HS-5 (cell line): ENCODE results near the gene HMX3.
A peak's percentile ranks its signal among the peaks of the same experiment; 100 is the strongest.

Source experiments
- DNase-seq: peaks from one replicate; pipeline ENCODE4 v3.0.0-alpha.2; 2012; ENCODE audit warnings: low read depth

Gene HMX3

GRCh38 chr10:123147635-123148413 is 12.1 kb downstream of the HMX3 start, which contains the start of gene HMX2:
HMX2 (plus strand) TSS chr10:123148136; CDS start chr10:123148379, 243 bp downstream.
- DNase-seq: no peak

DNA sequence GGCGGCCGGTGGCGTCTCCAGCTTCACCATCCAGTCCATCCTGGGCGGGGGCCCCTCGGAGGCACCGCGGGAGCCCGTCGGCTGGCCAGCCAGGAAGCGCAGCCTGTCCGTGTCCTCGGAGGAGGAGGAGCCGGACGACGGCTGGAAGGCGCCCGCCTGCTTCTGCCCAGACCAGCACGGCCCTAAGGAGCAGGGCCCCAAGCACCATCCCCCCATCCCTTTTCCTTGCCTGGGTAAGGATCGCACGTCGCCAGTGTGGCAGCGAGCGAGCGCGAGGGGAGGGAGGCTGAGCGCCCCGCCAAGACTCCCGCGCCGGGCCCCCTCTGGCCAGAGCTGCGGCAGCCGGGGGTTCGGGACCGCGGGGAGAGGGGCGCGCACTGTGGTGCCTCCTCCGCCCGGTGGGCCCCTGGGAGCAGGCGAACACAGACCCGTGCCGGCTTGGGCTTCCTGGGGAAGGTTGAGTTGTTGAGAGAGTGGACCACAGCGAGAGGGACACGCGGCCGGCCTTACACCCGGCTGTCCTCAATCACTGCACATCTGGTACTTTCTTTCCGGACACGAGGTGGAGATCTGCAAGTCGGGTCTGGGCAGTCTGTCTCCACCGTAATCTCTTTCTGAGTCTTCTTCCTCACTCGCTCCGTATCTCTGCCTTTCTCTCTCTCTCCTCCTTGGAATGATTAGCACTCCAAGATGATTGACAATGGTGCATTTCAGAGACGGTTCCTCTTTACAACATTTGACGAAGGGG is 12.8 kb downstream of the HMX3 start:
- DNase-seq: no peak

GRCh38 chr10:123149162-123149567 is 13.4 kb downstream of the HMX3 start:
- no peak for DNase-seq

DNA sequence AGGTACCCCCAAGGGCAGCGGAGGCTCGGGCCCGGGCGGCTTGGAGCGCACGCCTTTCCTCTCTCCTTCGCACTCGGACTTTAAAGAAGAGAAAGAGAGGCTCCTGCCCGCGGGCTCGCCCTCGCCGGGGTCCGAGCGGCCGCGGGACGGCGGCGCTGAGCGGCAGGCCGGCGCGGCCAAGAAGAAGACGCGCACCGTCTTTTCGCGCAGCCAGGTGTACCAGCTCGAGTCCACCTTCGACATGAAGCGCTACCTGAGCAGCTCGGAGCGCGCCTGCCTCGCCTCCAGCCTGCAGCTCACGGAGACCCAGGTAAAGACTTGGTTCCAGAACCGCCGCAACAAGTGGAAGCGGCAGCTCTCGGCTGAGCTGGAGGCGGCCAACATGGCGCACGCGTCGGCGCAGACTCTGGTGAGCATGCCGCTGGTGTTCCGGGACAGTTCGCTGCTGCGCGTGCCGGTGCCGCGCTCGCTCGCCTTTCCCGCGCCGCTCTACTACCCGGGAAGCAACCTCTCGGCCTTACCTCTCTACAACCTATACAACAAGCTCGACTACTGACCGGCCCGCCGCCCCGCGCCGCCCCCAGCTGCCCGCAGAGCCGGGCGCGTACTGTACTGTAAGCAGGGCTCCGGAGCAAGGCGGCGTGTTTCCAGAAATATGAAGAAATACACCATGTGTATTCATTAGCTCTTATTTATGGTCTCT is 13.9 kb downstream of the HMX3 start:
- DNase-seq: no peak

- DNase-seq: no peak
Measured at GRCh38 chr10:123150271-123150985, 14.7 kb downstream of the HMX3 start.

DNA sequence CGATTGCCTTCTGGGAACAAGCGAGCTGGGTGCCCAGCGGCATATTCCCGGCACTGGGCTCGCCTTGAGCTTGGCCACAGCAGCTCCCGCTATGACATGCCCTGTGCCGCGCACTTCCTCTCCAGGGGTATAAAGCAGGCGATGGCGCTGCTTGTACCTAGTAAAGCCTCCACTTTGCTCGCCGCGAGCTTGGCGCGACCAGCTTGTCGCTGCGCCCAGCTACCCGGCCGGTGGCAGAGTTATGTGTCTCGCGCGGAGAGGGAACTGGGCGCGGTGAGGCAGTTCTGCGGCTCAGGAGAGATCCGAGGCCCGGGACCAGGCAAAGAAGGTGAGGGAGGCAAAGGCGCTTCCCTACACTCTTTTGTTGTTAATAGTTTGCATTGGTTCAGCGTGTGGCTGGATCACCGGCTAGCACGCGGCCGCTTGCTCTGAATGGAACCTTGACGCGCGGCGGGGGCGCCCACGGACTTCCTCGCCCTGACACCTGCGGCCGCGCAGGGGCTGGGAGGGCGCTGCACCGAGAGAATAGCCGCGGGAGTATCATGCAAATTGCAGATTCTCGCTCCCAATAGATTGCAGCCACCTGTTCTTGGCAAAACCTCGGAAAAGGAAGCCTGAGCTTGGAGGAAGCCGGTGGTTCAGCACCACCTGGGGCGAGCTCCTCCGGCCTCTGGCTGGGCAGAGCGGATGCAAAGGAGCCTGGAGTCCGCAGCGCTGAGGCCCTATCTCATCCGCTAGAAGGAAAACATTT is 15.4 kb downstream of the HMX3 start:
- DNase-seq: no peak

- no peak for DNase-seq
Measured at GRCh38 chr10:123151737-123152135, 16.0 kb downstream of the HMX3 start.

GRCh38 chr10:123153486-123154091 is 17.8 kb downstream of the HMX3 start:
- DNase-seq: no peak

- peak; percentile 98 for DNase-seq
Measured at GRCh38 chr10:123154092-123154710, 18.4 kb downstream of the HMX3 start, which contains the start of gene BUB3. BUB3 (plus strand) TSS chr10:123154402; CDS start chr10:123154918, 516 bp downstream.

DNA sequence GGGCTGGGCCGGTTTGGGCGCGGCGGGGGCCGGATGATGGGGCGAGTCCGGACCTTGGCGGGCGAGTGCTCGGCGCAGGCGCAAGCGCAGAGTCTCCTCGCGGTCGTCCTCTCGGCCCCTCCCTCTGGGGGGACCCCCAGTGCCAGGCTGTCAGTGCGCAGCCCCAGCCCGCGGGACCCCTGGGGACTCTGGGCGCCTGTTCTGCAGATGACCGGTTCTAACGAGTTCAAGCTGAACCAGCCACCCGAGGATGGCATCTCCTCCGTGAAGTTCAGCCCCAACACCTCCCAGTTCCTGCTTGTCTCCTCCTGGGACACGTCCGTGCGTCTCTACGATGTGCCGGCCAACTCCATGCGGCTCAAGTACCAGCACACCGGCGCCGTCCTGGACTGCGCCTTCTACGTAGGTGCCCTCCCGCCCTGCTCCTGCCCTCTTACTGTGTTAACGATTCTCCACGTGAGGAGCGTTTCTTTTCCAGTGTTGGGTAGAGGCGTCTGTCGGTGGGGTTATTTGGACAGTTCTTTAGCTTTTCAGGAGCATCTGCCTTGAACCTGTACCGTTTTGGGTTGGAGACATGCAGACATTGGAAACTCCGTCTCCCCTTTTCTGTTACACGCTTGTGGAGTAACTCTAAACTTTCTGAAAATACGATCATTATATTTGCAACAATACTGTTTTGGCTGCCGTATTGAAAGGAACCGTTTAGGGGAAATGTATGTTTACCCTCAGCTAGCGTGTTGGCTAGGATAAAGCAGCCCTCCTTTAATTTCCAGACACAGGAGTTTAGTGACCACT is 19.1 kb downstream of the HMX3 start:
- peak; percentile 24 for DNase-seq

- peak; percentile 69 for DNase-seq
Measured at GRCh38 chr10:123156078-123156477, 20.3 kb downstream of the HMX3 start.

DNA sequence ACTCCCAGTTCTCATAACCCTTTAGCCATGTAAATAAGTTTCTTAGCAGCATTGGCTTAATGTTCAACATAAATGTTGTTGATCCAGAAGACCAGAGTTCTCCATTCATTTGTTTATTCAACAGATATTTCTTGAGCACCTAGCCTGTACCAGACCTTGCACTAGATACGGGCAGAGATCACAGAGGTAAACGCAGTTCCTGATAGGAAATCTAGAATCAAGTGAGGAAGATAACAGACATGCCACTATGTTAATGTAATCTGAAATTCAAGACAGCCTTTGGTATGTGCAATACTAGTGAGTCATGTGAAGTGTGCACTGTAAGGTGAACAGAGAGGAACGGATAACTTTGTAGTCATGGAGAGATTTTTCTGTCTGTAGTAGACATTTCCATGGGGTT is 21.4 kb downstream of the HMX3 start:
- DNase-seq: peak; percentile 61

- no peak for DNase-seq
Measured at GRCh38 chr10:123158682-123159081, 22.9 kb downstream of the HMX3 start.

- no peak for DNase-seq
Measured at GRCh38 chr10:123160311-123160980, 24.7 kb downstream of the HMX3 start.

DNA sequence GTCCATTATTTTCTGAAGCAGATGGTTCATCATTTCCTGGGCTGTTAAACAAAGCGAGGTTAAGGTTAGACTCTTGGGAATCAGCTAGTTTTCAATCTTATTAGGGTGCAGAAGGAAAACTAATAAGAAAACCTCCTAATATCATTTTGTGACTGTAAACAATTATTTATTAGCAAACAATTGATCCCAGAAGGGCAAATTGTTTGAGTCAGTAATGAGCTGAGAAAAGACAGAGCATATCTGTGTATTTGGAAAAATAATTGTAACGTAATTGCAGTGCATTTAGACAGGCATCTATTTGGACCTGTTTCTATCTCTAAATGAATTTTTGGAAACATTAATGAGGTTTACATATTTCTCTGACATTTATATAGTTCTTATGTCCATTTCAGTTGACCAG is 28.5 kb downstream of the HMX3 start:
- DNase-seq: no peak

DNA sequence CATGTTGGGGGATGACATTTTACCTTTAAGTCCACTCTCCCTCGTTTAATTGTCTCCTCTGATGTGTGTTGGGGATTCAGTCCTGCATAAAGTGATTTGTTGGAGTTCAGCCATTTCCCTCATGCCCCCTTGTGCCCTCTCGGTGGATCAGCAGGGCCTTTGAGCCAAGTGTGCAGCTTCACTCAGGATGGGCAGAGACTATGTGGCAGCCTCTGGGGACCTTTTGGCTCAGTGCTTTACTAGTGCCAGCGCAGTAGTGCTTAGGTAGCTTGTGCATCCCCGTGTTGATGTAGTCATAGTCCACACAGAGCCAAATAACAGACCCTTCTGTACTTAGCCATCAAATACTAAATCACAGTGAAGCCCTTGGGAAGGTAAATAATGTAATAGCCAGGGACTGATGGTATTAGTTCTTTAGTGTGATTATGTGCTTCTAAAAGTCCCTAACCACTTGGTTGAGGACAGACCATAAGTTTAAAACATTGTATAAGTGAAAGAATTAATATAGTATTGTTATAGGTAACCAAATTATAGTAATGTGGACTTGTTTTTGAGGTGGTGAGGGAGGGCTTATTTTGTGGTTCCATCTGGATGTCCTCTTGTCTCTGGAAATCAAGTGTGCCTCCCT is 29.8 kb downstream of the HMX3 start:
- no peak for DNase-seq

- no peak for DNase-seq
Measured at GRCh38 chr10:123166618-123167017, 30.8 kb downstream of the HMX3 start.

DNA sequence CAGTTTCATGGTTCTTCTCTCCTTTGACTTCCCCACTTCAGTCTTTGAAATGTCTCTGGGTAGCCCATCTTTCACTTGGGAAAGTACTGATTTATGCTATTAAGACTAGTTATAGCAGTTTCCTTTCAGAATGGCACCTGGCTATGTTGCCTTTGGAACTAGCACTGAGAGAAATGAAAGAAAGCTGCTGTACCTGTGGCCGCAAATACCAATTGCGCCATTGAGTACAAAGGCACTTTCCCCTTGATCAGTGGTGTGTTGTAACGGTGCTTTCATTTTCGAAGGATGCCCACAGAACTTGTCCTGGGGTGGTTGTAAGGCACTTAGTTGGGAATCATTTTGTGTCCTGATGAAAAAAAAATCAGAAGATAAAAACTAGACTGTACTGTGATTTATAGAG is 35.2 kb downstream of the HMX3 start:
- no peak for DNase-seq
